ENCODE results near the gene SMCO2.

The SMCO2 gene

GRCh38 chr12:27502021-27502435, 55.5 kb downstream of the SMCO2 start:
- no peak for DNase-seq

GRCh38 chr12:27504507-27504906, 58.0 kb downstream of the SMCO2 start:
- no peak for DNase-seq

- DNase-seq = no peak
Measured at GRCh38 chr12:27505109-27505508, 58.6 kb downstream of the SMCO2 start.

- peak in 1 of 2 experiments; percentile 4 for DNase-seq
Measured at GRCh38 chr12:27505761-27506160, 59.2 kb downstream of the SMCO2 start.

GRCh38 chr12:27506645-27507189, 60.2 kb downstream of the SMCO2 start:
- no peak for DNase-seq

GRCh38 chr12:27508736-27509431, 62.3 kb downstream of the SMCO2 start:
- no peak for DNase-seq

GRCh38 chr12:27511031-27511722, 64.6 kb downstream of the SMCO2 start:
- no peak for DNase-seq

GRCh38 chr12:27511723-27512045, 65.1 kb downstream of the SMCO2 start:
- no peak for DNase-seq

- DNase-seq = no peak
Measured at GRCh38 chr12:27513155-27513824, 66.8 kb downstream of the SMCO2 start.

- no peak for DNase-seq
Measured at GRCh38 chr12:27515671-27516070, 69.1 kb downstream of the SMCO2 start.

GRCh38 chr12:27516625-27517024, 70.1 kb downstream of the SMCO2 start:
- DNase-seq = no peak

- no peak for DNase-seq
Measured at GRCh38 chr12:27517546-27517945, 71.0 kb downstream of the SMCO2 start.

- DNase-seq = no peak
Measured at GRCh38 chr12:27517961-27518665, 71.6 kb downstream of the SMCO2 start.

GRCh38 chr12:27521066-27521465, 74.5 kb downstream of the SMCO2 start:
- DNase-seq = peak; percentile 6 to 34

GRCh38 chr12:27521981-27522380, 75.4 kb downstream of the SMCO2 start:
- no peak for DNase-seq

- peak in 1 of 2 experiments; percentile 55 for DNase-seq
Measured at GRCh38 chr12:27523305-27523641, 76.7 kb downstream of the SMCO2 start.

- peak; percentile 96 to 98 for DNase-seq
Measured at GRCh38 chr12:27523642-27524493, 77.3 kb downstream of the SMCO2 start, which contains the start of gene PPFIBP1. Gene PPFIBP1 (plus strand): TSS chr12:27524206. CDS start chr12:27633397, 109,191 bp downstream.

GRCh38 chr12:27524494-27524835, 77.9 kb downstream of the SMCO2 start:
- DNase-seq = no peak

- DNase-seq = no peak
Measured at GRCh38 chr12:27524839-27525753, 78.6 kb downstream of the SMCO2 start.

- DNase-seq = no peak
Measured at GRCh38 chr12:27527512-27527911, 81.0 kb downstream of the SMCO2 start.

GRCh38 chr12:27528788-27529187, 82.3 kb downstream of the SMCO2 start:
- no peak for DNase-seq

Data from NCI-H2081 (cell line).